ENCODE data around the gene SEPTIN7.

Gene SEPTIN7

DNA sequence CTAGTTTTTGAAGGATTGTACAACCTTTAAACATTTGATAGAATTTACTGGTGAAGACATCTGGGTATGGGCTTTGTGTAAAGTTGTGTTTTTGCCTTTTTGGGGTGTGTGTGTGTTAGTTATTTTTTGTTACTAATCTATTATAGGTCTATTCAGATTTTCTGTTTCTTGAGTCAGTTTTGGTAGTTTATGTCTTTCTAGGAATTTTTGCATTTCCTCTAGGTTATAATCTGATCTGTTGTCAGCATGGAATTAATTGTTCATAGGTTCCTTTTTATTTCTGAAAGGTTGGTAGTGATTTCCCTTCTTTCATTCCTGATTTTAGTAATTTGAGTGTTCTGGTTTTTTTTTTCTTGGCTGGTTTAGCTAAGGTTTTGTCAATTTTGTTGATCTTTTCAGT lies 17.7 kb downstream of the SEPTIN7 start:
- Histone ChIP-seq H3K27me3 (replicated peaks in 2 of 5; ENCODE audit: control insufficient read depth in 4 of 5, insufficient read depth in 5 of 5, low read length in 4 of 5) (no peaks in the 10 kb centered on the region), H3K4me1 (ENCODE audit: control extremely low read depth in 1 of 4, control insufficient read depth in 4 of 4, insufficient read depth in 4 of 4, low read length in 3 of 4) (peaks cover 0 to 2% (median 0%) of the 10 kb centered on the region in 4 experiments), H3K4me3 (ENCODE audit: control insufficient read depth in 1 of 7, extremely low read depth in 1 of 7, insufficient read depth in 4 of 7, low read depth in 2 of 7, low read length in 6 of 7) (no peak overlapping the region), H3K36me3 (ENCODE audit: control insufficient read depth in 4 of 4, insufficient read depth in 4 of 4, low read length in 3 of 4) (peaks cover 0 to 9% (median 5%) of the 10 kb centered on the region in 4 experiments), H3K27ac (ENCODE audit: insufficient read depth in 1 of 2, low read depth in 1 of 2, low read length in 2 of 2, poor library complexity in 1 of 2, severe bottlenecking in 2 of 2) (no peak overlapping the region), H3K9me3 (ENCODE audit: control extremely low read depth in 1 of 5, control insufficient read depth in 4 of 5, insufficient read depth in 2 of 5, low read depth in 1 of 5, low read length in 4 of 5) (peaks cover 7 to 46% (median 12%) of the 10 kb centered on the region in 5 experiments)
- no peak for DNase-seq
- CTCF ChIA-PET: interaction anchor here (1.2 kb wide), 1 partner anchor 23 kb away, joined by 3 read pairs; no protein-coding TSS in a partner anchor
- POLR2A ChIA-PET: no interaction called here

DNA sequence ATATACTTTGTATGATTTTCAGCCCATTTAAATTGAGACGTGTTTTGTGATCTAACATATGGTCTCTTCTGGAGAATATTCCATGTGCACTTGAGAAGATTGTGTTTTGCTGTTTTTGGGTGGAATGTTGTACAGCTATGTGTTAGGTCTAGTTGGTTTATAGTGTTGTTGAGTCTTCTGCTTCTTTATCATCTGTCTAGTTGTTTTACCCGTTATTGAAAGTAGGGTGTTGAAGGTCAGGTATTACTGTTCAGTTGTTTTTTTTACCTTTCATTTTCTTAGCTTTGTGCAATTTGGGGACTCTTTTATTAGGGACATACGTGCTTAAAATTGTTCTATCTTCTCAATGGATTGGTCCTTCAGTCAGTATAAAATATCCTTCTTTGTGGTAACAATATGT lies 18.5 kb downstream of the SEPTIN7 start:
- CTCF ChIA-PET: interaction anchor here (1.2 kb wide), 1 partner anchor 22 kb away, joined by 3 read pairs; no protein-coding TSS in a partner anchor
- H3K9me3 ChIP-seq (ENCODE audit: control extremely low read depth in 1 of 5, control insufficient read depth in 4 of 5, insufficient read depth in 2 of 5, low read depth in 1 of 5, low read length in 4 of 5): peaks cover 7 to 46% (median 12%) of the 10 kb centered on the region in 5 experiments
- POLR2A ChIA-PET: interaction anchor here (0.6 kb wide), 1 partner anchor 45 kb away, joined by 3 read pairs; no protein-coding TSS in a partner anchor
- DNase-seq: no peak
- H3K27me3 ChIP-seq (replicated peaks in 2 of 5; ENCODE audit: control insufficient read depth in 4 of 5, insufficient read depth in 5 of 5, low read length in 4 of 5): no peaks in the 10 kb centered on the region
- H3K36me3 ChIP-seq (ENCODE audit: control insufficient read depth in 4 of 4, insufficient read depth in 4 of 4, low read length in 3 of 4): peaks cover 0 to 10% (median 5%) of the 10 kb centered on the region in 4 experiments
- no peak overlapping the region for H3K27ac ChIP-seq (ENCODE audit: insufficient read depth in 1 of 2, low read depth in 1 of 2, low read length in 2 of 2, poor library complexity in 1 of 2, severe bottlenecking in 2 of 2)
- peaks cover 0 to 2% (median 0%) of the 10 kb centered on the region in 4 experiments for H3K4me1 ChIP-seq (ENCODE audit: control extremely low read depth in 1 of 4, control insufficient read depth in 4 of 4, insufficient read depth in 4 of 4, low read length in 3 of 4)
- H3K4me3 ChIP-seq (ENCODE audit: control insufficient read depth in 1 of 7, extremely low read depth in 1 of 7, insufficient read depth in 4 of 7, low read depth in 2 of 7, low read length in 6 of 7): no peak overlapping the region
- 100% methylated on average over 2 of the region's 3 CpGs for WGBS (ENCODE audit: insufficient coverage)

DNA sequence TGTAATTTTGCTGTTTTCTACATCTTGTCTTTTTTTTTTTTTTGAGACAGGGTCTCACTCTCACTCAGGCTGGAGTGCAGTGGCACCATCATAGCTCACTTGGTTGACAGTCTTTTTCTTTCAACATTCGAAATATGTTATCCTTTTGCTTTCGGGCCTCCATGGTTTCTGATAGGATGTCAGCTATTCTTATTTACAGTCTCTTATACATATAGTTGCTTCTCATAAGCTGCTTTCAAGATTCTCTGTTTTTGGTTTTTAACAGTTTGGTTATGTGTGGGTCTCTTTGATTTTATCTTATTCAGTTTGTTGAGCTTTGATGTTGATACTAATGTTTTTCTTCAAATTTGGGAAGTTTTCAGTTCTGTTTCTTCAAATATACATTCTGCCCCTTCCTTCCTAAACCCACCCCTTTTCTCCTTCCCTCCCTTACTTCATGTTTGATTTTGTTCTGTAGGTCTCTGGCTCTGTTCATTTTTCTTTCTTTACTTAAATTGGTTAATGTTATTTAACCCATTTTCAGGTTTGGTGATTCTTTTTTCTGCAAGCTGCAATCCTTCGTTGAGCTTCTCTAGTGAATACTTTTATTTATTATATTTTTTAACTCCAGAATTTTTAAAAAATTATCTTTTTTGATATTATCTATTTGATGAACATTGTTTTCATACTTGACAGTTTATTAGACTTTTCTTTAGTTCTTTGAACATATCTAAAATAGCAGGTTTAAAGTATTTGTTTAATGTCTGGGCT lies 19.3 kb downstream of the SEPTIN7 start:
- no peaks in the 10 kb centered on the region for H3K27me3 ChIP-seq (replicated peaks in 2 of 5; ENCODE audit: control insufficient read depth in 4 of 5, insufficient read depth in 5 of 5, low read length in 4 of 5)
- H3K36me3 ChIP-seq (ENCODE audit: control insufficient read depth in 4 of 4, insufficient read depth in 4 of 4, low read length in 3 of 4): peaks cover 0 to 8% (median 5%) of the 10 kb centered on the region in 4 experiments
- peak in 1 of 3 donors; percentile 34 for DNase-seq
- peaks cover 0 to 2% (median 0%) of the 10 kb centered on the region in 4 experiments for H3K4me1 ChIP-seq (ENCODE audit: control extremely low read depth in 1 of 4, control insufficient read depth in 4 of 4, insufficient read depth in 4 of 4, low read length in 3 of 4)
- peaks cover 3 to 43% (median 12%) of the 10 kb centered on the region in 5 experiments for H3K9me3 ChIP-seq (ENCODE audit: control extremely low read depth in 1 of 5, control insufficient read depth in 4 of 5, insufficient read depth in 2 of 5, low read depth in 1 of 5, low read length in 4 of 5)
- ChIA-PET POLR2A (interaction anchor here (0.5 to 0.6 kb wide), 2 partner anchors 44 to 127 kb away, joined by 3 to 4 read pairs; no protein-coding TSS in a partner anchor), CTCF (interaction anchor here (1.1 kb wide), 1 partner anchor 17 kb away, joined by 3 read pairs; no protein-coding TSS in a partner anchor)
- H3K4me3 ChIP-seq (ENCODE audit: control insufficient read depth in 1 of 7, extremely low read depth in 1 of 7, insufficient read depth in 4 of 7, low read depth in 2 of 7, low read length in 6 of 7): no peak overlapping the region
- 100% methylated on average over 1 of the region's 3 CpGs for WGBS (ENCODE audit: insufficient coverage)
- H3K27ac ChIP-seq (ENCODE audit: insufficient read depth in 1 of 2, low read depth in 1 of 2, low read length in 2 of 2, poor library complexity in 1 of 2, severe bottlenecking in 2 of 2): no peak overlapping the region

DNA sequence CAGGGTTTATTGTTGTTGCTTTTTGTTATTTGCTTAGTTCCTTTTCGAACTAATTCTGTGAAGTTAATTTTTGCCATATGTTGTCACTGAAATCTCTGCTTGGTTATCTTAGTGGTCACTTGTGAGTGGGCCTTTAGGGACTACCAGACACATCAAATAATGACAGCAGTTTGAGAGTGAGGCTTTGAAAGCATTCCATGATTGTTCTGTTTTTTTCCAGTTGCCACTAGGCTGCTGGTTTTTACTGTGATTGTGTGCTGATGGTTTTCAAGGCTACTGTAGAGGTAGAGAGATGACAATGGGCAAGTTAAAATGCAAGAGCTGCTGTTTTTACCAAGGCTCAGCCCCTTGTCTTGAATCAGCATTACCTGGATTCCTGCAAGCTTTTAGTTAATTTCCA lies 20.0 kb downstream of the SEPTIN7 start:
- CTCF ChIA-PET: interaction anchor here (0.8 kb wide), 1 partner anchor 10 kb away, joined by 3 read pairs; no protein-coding TSS in a partner anchor
- no CpG with 5 or more reads among the region's 1 CpG for WGBS (ENCODE audit: insufficient coverage)
- DNase-seq: no peak

DNA sequence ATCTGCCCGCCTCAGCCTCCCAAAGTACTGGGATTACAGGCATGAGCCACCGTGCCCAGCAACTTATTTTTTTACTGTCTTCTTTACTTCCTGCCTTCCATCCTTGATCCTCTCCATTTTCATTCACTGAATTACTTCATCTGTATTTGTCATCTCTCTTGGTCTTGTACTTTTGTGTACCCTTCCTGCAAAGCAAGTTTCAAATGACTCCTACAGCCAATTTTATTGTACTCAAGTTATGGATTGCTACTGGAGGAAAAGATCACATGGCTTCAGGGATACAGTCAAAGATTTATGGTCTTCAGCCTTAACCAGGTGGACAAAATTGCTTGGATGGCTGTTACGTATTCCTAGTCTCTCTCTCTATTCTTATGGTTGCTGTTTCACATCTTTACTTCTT lies 22.6 kb downstream of the SEPTIN7 start:
- 93% methylated on average over 3 of the region's 3 CpGs for WGBS (ENCODE audit: insufficient coverage)
- ChIA-PET POLR2A (no interaction called here), CTCF (interaction anchor here (1.3 kb wide), 1 partner anchor 8 kb away, joined by 5 read pairs; no protein-coding TSS in a partner anchor)
- Histone ChIP-seq H3K4me3 (ENCODE audit: control insufficient read depth in 1 of 7, extremely low read depth in 1 of 7, insufficient read depth in 4 of 7, low read depth in 2 of 7, low read length in 6 of 7) (no peak overlapping the region), H3K9me3 (ENCODE audit: control extremely low read depth in 1 of 5, control insufficient read depth in 4 of 5, insufficient read depth in 2 of 5, low read depth in 1 of 5, low read length in 4 of 5) (peaks cover 3 to 20% (median 10%) of the 10 kb centered on the region in 5 experiments), H3K36me3 (ENCODE audit: control insufficient read depth in 4 of 4, insufficient read depth in 4 of 4, low read length in 3 of 4) (peaks cover 0 to 4% (median 2%) of the 10 kb centered on the region in 4 experiments), H3K27me3 (replicated peaks in 2 of 5; ENCODE audit: control insufficient read depth in 4 of 5, insufficient read depth in 5 of 5, low read length in 4 of 5) (no peaks in the 10 kb centered on the region), H3K4me1 (ENCODE audit: control extremely low read depth in 1 of 4, control insufficient read depth in 4 of 4, insufficient read depth in 4 of 4, low read length in 3 of 4) (no peaks in the 10 kb centered on the region), H3K27ac (ENCODE audit: insufficient read depth in 1 of 2, low read depth in 1 of 2, low read length in 2 of 2, poor library complexity in 1 of 2, severe bottlenecking in 2 of 2) (no peak overlapping the region)
- DNase-seq: no peak

More for the DNA sequence above, 20.0 kb downstream of the SEPTIN7 start:
- Histone ChIP-seq H3K9me3 (ENCODE audit: control extremely low read depth in 1 of 5, control insufficient read depth in 4 of 5, insufficient read depth in 2 of 5, low read depth in 1 of 5, low read length in 4 of 5) (peaks cover 3 to 39% (median 12%) of the 10 kb centered on the region in 5 experiments), H3K27me3 (replicated peaks in 2 of 5; ENCODE audit: control insufficient read depth in 4 of 5, insufficient read depth in 5 of 5, low read length in 4 of 5) (no peaks in the 10 kb centered on the region), H3K4me3 (ENCODE audit: control insufficient read depth in 1 of 7, extremely low read depth in 1 of 7, insufficient read depth in 4 of 7, low read depth in 2 of 7, low read length in 6 of 7) (no peak overlapping the region), H3K4me1 (ENCODE audit: control extremely low read depth in 1 of 4, control insufficient read depth in 4 of 4, insufficient read depth in 4 of 4, low read length in 3 of 4) (peaks cover 0 to 2% (median 0%) of the 10 kb centered on the region in 4 experiments), H3K27ac (ENCODE audit: insufficient read depth in 1 of 2, low read depth in 1 of 2, low read length in 2 of 2, poor library complexity in 1 of 2, severe bottlenecking in 2 of 2) (no peak overlapping the region), H3K36me3 (ENCODE audit: control insufficient read depth in 4 of 4, insufficient read depth in 4 of 4, low read length in 3 of 4) (peaks cover 0 to 8% (median 3%) of the 10 kb centered on the region in 4 experiments)
- POLR2A ChIA-PET: interaction anchor here (0.5 kb wide), 1 partner anchor 128 kb away, joined by 4 read pairs; no protein-coding TSS in a partner anchor

DNA sequence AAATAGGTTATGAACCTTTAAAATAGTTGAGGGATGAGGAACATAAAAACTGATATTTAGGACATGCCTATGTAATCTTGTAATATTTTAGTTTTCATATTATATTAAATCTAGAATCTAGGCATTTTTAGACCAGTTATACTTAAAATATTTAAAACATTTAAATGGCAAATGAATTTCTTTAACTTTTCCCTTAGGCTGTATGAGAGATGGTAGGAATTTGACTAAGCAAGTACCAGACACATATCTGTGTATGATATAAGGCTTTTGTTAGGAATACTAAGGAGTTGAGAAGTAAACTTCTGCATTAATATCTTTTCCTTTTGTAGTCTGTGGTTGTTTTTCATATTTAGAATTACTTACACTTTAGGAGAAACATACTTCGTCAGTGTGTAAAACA lies 25.1 kb downstream of the SEPTIN7 start:
- CTCF ChIA-PET: interaction anchor here (1.2 to 1.4 kb wide), 2 partner anchors 10 to 76 kb away, joined by 3 to 5 read pairs; no protein-coding TSS in a partner anchor
- Histone ChIP-seq H3K27me3 (replicated peaks in 2 of 5; ENCODE audit: control insufficient read depth in 4 of 5, insufficient read depth in 5 of 5, low read length in 4 of 5) (no peaks in the 10 kb centered on the region), H3K9me3 (ENCODE audit: control extremely low read depth in 1 of 5, control insufficient read depth in 4 of 5, insufficient read depth in 2 of 5, low read depth in 1 of 5, low read length in 4 of 5) (peaks cover 0 to 7% (median 4%) of the 10 kb centered on the region in 5 experiments), H3K4me3 (ENCODE audit: control insufficient read depth in 1 of 7, extremely low read depth in 1 of 7, insufficient read depth in 4 of 7, low read depth in 2 of 7, low read length in 6 of 7) (no peak overlapping the region), H3K4me1 (ENCODE audit: control extremely low read depth in 1 of 4, control insufficient read depth in 4 of 4, insufficient read depth in 4 of 4, low read length in 3 of 4) (peaks cover 0 to 9% (median 7%) of the 10 kb centered on the region in 4 experiments), H3K36me3 (ENCODE audit: control insufficient read depth in 4 of 4, insufficient read depth in 4 of 4, low read length in 3 of 4) (peaks cover 3 to 4% (median 4%) of the 10 kb centered on the region in 4 experiments), H3K27ac (ENCODE audit: insufficient read depth in 1 of 2, low read depth in 1 of 2, low read length in 2 of 2, poor library complexity in 1 of 2, severe bottlenecking in 2 of 2) (no peak overlapping the region)
- no peak for DNase-seq
- POLR2A ChIA-PET: interaction anchor here (1.4 kb wide), 1 partner anchor 25 kb away, joined by 4 read pairs; the partner anchor contains the start of gene SEPTIN7
- WGBS (ENCODE audit: insufficient coverage): no CpG with 5 or more reads among the region's 1 CpG

DNA sequence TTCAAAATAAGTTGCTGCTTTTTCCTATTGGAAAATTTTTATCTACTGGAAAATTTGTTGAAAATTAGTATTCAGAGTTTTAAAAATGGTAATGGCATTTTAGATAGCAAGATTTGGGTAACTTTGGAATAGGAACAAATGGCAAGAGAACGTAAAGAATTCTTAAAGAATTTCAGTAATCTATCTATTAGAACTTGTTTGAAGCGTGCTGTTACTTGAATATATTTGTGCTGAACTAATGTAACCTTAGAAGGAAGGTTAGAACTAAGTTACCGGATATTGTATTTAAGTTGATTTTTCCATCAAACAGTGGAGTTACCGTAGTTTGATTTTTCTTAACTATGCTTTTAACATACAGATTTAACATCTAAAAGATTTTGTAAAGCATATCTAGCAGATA lies 25.9 kb downstream of the SEPTIN7 start:
- POLR2A ChIA-PET: no interaction called here
- CTCF ChIA-PET: no interaction called here
- no peak overlapping the region for H3K27ac ChIP-seq (ENCODE audit: insufficient read depth in 1 of 2, low read depth in 1 of 2, low read length in 2 of 2, poor library complexity in 1 of 2, severe bottlenecking in 2 of 2)
- WGBS (ENCODE audit: insufficient coverage): 100% methylated on average over 2 of the region's 4 CpGs
- H3K27me3 ChIP-seq (replicated peaks in 2 of 5; ENCODE audit: control insufficient read depth in 4 of 5, insufficient read depth in 5 of 5, low read length in 4 of 5): no peaks in the 10 kb centered on the region
- DNase-seq: no peak
- peaks cover 0 to 7% (median 3%) of the 10 kb centered on the region in 5 experiments for H3K9me3 ChIP-seq (ENCODE audit: control extremely low read depth in 1 of 5, control insufficient read depth in 4 of 5, insufficient read depth in 2 of 5, low read depth in 1 of 5, low read length in 4 of 5)
- H3K4me3 ChIP-seq (ENCODE audit: control insufficient read depth in 1 of 7, extremely low read depth in 1 of 7, insufficient read depth in 4 of 7, low read depth in 2 of 7, low read length in 6 of 7): no peak overlapping the region
- peaks cover 0 to 9% (median 7%) of the 10 kb centered on the region in 4 experiments for H3K4me1 ChIP-seq (ENCODE audit: control extremely low read depth in 1 of 4, control insufficient read depth in 4 of 4, insufficient read depth in 4 of 4, low read length in 3 of 4)
- H3K36me3 ChIP-seq (ENCODE audit: control insufficient read depth in 4 of 4, insufficient read depth in 4 of 4, low read length in 3 of 4): peaks cover 3 to 4% (median 4%) of the 10 kb centered on the region in 4 experiments
